Fibroblast of mammary gland (primary cell): Measurements from ENCODE around the gene KPNA6.
A peak's percentile ranks its signal among the peaks of the same experiment; 100 is the strongest.

Source experiments
- DNase-seq: peaks from one replicate; pipeline ENCODE4 v3.0.0-alpha.2; 2010; ENCODE audit warnings: low read depth
- H3K4me3 ChIP-seq: 2 replicates; pipeline ENCODE4 v1.5.1; 2011; ENCODE audit warnings: low read depth, mild to moderate bottlenecking, low read length, moderate library complexity; ENCODE audit not compliant: control insufficient read depth
- TF ChIP-seq, protein P1 (sequence below): conservative IDR thresholded peaks from 2 replicates; pipeline ENCODE4 v1.5.1; 2011; ENCODE audit warnings: low read depth, low read length, inconsistent platforms; ENCODE audit not compliant: control insufficient read depth, insufficient read depth

KPNA6 gene

DNA sequence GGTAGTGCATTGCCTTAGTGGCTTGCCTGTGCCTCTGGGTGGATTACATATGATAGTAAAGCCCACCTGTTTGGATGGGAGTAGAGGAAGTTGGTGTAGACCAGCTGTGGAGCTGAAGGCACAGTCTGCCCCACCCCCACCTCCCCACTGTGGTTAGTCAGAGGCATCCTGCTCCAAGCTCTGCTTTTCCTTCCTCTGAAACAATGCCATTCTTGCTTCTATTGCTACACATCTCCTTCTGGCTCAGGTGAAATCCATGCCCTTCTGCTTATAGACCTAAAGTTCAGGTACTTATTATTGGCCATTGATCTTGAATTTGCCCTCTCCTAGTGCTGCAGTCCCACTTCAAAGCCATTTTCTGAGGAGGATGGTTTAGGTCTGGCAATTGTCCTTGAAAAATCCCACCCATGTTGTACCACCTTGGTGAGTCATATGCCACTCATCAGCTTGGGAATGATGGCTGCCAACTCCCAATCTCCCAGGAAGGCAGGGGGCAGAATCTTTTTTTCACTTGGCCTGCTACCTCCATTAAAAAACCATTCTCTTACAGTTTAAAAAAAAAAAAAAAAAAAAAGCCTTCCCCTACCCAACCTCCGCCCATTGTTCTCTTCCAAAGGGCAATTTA, 64.9 kb downstream of the KPNA6 start:
- DNase-seq: peak; percentile 22
- no peak overlapping the region for H3K4me3 ChIP-seq
- TF ChIP-seq, protein P1, sequence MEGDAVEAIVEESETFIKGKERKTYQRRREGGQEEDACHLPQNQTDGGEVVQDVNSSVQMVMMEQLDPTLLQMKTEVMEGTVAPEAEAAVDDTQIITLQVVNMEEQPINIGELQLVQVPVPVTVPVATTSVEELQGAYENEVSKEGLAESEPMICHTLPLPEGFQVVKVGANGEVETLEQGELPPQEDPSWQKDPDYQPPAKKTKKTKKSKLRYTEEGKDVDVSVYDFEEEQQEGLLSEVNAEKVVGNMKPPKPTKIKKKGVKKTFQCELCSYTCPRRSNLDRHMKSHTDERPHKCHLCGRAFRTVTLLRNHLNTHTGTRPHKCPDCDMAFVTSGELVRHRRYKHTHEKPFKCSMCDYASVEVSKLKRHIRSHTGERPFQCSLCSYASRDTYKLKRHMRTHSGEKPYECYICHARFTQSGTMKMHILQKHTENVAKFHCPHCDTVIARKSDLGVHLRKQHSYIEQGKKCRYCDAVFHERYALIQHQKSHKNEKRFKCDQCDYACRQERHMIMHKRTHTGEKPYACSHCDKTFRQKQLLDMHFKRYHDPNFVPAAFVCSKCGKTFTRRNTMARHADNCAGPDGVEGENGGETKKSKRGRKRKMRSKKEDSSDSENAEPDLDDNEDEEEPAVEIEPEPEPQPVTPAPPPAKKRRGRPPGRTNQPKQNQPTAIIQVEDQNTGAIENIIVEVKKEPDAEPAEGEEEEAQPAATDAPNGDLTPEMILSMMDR: no peak

DNA sequence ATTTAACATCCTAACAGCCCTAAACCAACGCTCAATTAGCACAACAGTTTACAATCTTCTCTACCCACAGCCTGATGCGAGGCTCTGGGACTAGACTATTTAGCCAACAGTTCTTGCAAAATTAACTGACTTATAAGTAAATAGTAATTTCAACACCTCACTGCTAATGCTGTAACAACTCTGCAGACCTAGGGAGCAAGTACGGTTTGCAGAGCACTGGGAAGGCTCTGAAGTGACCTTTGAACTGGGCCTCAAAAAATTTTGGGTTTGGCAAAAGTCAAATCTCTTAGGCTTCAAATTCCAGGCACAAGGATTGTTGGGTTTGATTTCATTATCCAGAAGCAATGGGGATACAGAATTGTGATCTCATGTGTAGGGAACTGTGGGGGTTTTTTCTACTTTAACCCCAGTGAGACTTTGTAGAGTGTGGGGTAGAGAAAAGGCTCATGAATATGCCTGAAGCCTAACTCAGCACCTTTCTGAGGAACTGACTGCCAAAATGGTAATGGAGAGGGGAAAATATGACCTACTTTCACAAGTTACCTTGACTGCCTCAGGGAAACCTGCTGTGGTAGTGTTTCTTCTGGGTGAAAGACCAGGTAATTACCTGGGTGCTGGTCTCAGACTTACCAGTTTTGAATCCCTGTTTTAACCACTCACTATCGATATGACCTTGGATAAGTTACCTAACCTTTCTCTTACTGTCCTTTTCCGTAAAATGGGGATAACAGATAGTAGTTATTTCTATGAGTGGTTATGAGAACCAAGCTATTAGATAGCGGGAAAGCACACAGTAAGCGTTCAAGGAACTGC, 70.7 kb downstream of the KPNA6 start:
- DNase-seq: no peak
- H3K4me3 ChIP-seq: peak overlapping the region; percentile 48

GRCh38 chr1:32179193-32179442, 71.3 kb downstream of the KPNA6 start:
- TF ChIP-seq, protein P1: no peak
- peak overlapping the region; percentile 48 for H3K4me3 ChIP-seq
- no peak for DNase-seq

More for the DNA sequence above, 70.7 kb downstream of the KPNA6 start:
- TF ChIP-seq, protein P1: no peak

GRCh38 chr1:32179443-32180185, 71.8 kb downstream of the KPNA6 start, which contains the start of gene TXLNA:
Gene TXLNA (plus strand): TSS chr1:32179675. CDS start chr1:32180346, 671 bp downstream.
- H3K4me3 ChIP-seq: peak within 1 kb of the TSS; percentile 64

GRCh38 chr1:32180186-32181060, 72.6 kb downstream of the KPNA6 start:
- TF ChIP-seq, protein P1: no peak
- peak; percentile 43 for DNase-seq
- peak overlapping the region; percentile 64 for H3K4me3 ChIP-seq

More at GRCh38 chr1:32179443-32180185, 71.8 kb downstream of the KPNA6 start, which contains the start of gene TXLNA:
- DNase-seq: peak; percentile 88
- TF ChIP-seq, protein P1: no peak

GRCh38 chr1:32181065-32181464, 73.2 kb downstream of the KPNA6 start:
- no peak for DNase-seq
- H3K4me3 ChIP-seq: peak overlapping the region; percentile 64

More at GRCh38 chr1:32181065-32181464, 73.2 kb downstream of the KPNA6 start:
- TF ChIP-seq, protein P1: no peak
